GM12865 (cell line): ENCODE measurements around the gene SLC1A1.

Experiments
- DNase-seq: peaks from one replicate; pipeline ENCODE4 v3.0.0; 2010; ENCODE audit warnings: low read depth
- H3K4me3 ChIP-seq: 2 replicates; pipeline ENCODE4 v1.5.1; 2011; ENCODE audit warnings: mild to moderate bottlenecking, low read depth, low read length, control low read depth
- CTCF ChIP-seq: IDR thresholded peaks from 2 replicates; pipeline ENCODE4 v1.5.1; 2011; ENCODE audit warnings: low read length, control low read depth, low read depth, inconsistent platforms; ENCODE audit not compliant: insufficient read depth; ENCODE audit errors: missing control alignments

The SLC1A1 gene

GRCh38 chr9:4573634-4574389 is 83.5 kb downstream of the SLC1A1 start:
- no peak for DNase-seq

GRCh38 chr9:4574657-4575243 is 84.5 kb downstream of the SLC1A1 start:
- TF ChIP-seq CTCF = no peak
- peak; percentile 73 for DNase-seq

More at GRCh38 chr9:4573634-4574389, 83.5 kb downstream of the SLC1A1 start:
- H3K4me3 ChIP-seq = no peak overlapping the region
- TF ChIP-seq CTCF = no peak

GRCh38 chr9:4575997-4576396 is 85.7 kb downstream of the SLC1A1 start:
- no peak for TF ChIP-seq CTCF
- H3K4me3 ChIP-seq = no peak overlapping the region
- DNase-seq = no peak

More at GRCh38 chr9:4574657-4575243, 84.5 kb downstream of the SLC1A1 start:
- no peak overlapping the region for H3K4me3 ChIP-seq

- no peak for DNase-seq
- no peak for TF ChIP-seq CTCF
- H3K4me3 ChIP-seq = no peak overlapping the region
Measured at GRCh38 chr9:4576448-4576847, 86.2 kb downstream of the SLC1A1 start.

GRCh38 chr9:4579001-4579400 is 88.7 kb downstream of the SLC1A1 start:
- H3K4me3 ChIP-seq = no peak overlapping the region
- TF ChIP-seq CTCF = no peak
- DNase-seq = no peak

GRCh38 chr9:4581035-4581760 is 90.9 kb downstream of the SLC1A1 start:
- DNase-seq = no peak
- no peak overlapping the region for H3K4me3 ChIP-seq
- no peak for TF ChIP-seq CTCF
